ENCODE results near the gene KDM7A. TPM values are rescaled to one million over a fixed set of nuclear protein-coding genes. Genes with fewer than 3 reads are reported as not detected.

KDM7A gene
- total and polyA plus RNA-seq, 2 of the 4 experiments (the other 2 are of a cell fraction) = 1.5 to 2.3 TPM

- no peak overlapping the region for H3K9ac ChIP-seq (ENCODE audit: low read depth, low read length)
- H3K79me1 ChIP-seq (ENCODE audit: low read depth in 1 of 2, low read length in 2 of 2) = peaks cover 4 to 22% of the 10 kb centered on the region in 2 experiments; a peak in 2 of 4 replicates
- WGBS, 2 experiments (ENCODE audit: extremely low coverage in 2 of 2, insufficient read length in 1 of 2) = no CpG with 5 or more reads among the region's 4 CpGs
- H3K4ac ChIP-seq (ENCODE audit: low read depth, low read length) = no peak overlapping the region
- H2BK120ac ChIP-seq (ENCODE audit: low read depth, low read length) = no peak overlapping the region
- no peak overlapping the region for H2AFZ ChIP-seq (replicated peaks; ENCODE audit: low read length, poor library complexity)
- H4K8ac ChIP-seq (ENCODE audit: low read depth in 2 of 2, low read length in 2 of 2) = no peak overlapping the region
- dilution Hi-C loops (cut with HindIII; ENCODE audit: low sequenced_read_pairs, unreplicated experiment) = no loop called here
- intact Hi-C loops (cut with micrococcal nuclease) = no loop called here
- H3K23ac ChIP-seq (ENCODE audit: low read depth, low read length) = no peak overlapping the region
- in situ Hi-C loops (cut with MboI; ENCODE audit: low sequenced_read_pairs) = no loop called here
- ChIA-PET POLR2A (ENCODE audit: unreplicated experiment) (no interaction called here), CTCF (no interaction called here)
- H3K56ac ChIP-seq (ENCODE audit: extremely low read depth, insufficient read depth, low read length) = no peak overlapping the region
- DNase-seq (no peak), ATAC-seq (ENCODE audit: low read depth) (no peak)
- TF ChIP-seq MAFK (IDR thresholded peaks at IDR 0.05; ENCODE audit: low read depth, low read length) (peak; percentile 83), RFX5 (IDR thresholded peaks at IDR 0.05; ENCODE audit: low read depth, low read length) (no peak), MXI1 (IDR thresholded peaks at IDR 0.05; ENCODE audit: borderline replicate concordance, low read depth, low read length) (no peak)
- no peak overlapping the region for H3K4me2 ChIP-seq (ENCODE audit: low read depth, low read length)
- no peaks in the 10 kb centered on the region for H3K27me3 ChIP-seq (ENCODE audit: control insufficient read depth, insufficient read depth, low read length)
- no peak overlapping the region for H2AK9ac ChIP-seq (replicated peaks; ENCODE audit: low read depth, low read length, poor library complexity)
- no peak overlapping the region for H3K4me3 ChIP-seq (ENCODE audit: insufficient read depth, low read depth, low read length)
- H3K27ac ChIP-seq (ENCODE audit: insufficient read depth, low read length) = no peak overlapping the region
- no peak overlapping the region for H4K91ac ChIP-seq (ENCODE audit: insufficient read depth, low read depth, low read length)
- H3K9me3 ChIP-seq (ENCODE audit: control insufficient read depth, insufficient read depth, low read length) = no peaks in the 10 kb centered on the region
- H3K36me3 ChIP-seq (ENCODE audit: control insufficient read depth, insufficient read depth, low read length) = peaks cover 2% of the 10 kb centered on the region; the same call in 1 of the 2 replicates
- H4K5ac ChIP-seq (ENCODE audit: low read depth, low read length) = no peak overlapping the region
- no TSS peak for BruUV-seq (replicated peaks)
- no peak overlapping the region for H2BK20ac ChIP-seq (ENCODE audit: low read depth, low read length)
- H3K9me1 ChIP-seq (ENCODE audit: insufficient read depth, low read length) = no peaks in the 10 kb centered on the region
- H3K18ac ChIP-seq (ENCODE audit: low read depth, low read length) = no peak overlapping the region
- H3K4me1 ChIP-seq (ENCODE audit: control insufficient read depth, insufficient read depth, low read length) = no peaks in the 10 kb centered on the region
- H4K20me1 ChIP-seq (ENCODE audit: insufficient read depth, low read length) = no peaks in the 10 kb centered on the region
- H3K14ac ChIP-seq (replicated peaks; ENCODE audit: low read depth, low read length) = no peak overlapping the region
- no peak overlapping the region for H2BK5ac ChIP-seq (ENCODE audit: low read depth, low read length, poor library complexity, severe bottlenecking)
- H2AK5ac ChIP-seq (ENCODE audit: low read depth, low read length) = no peak overlapping the region
- H2BK15ac ChIP-seq (ENCODE audit: low read depth, low read length) = no peak overlapping the region
Observed at GRCh38 chr7:140146574-140146973, 30.2 kb downstream of the KDM7A start.
